Measurements from ENCODE around the gene SETBP1. TPM values are rescaled to one million over a fixed set of nuclear protein-coding genes. Genes with fewer than 3 reads are reported as not detected.

Gene SETBP1
- total RNA-seq, 1 donor from 2014 or later: 25.8 TPM

DNA sequence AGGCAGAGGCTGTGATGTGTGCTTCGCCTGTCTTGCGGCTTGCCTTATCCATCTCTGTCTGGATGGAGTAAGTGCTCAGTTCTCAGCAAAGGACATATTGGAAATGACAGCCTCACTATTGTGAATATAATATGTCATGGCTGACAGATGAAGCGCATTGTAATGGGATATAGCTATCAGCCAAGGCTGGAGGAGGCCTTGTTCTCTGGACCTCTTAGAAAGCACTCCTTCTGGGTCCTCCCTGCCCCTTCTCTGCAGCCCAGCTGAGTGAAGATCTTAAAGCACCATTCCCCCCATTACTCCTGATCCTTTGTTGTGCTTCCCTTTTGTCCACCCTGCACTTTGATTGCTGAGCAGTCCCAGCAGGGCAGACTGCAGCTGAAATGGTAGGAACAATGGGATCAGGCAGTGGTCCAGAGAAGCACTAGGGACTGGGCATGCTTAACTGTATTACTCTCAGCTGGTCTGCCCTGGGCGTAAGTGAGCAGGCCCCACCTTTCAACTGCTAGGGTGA, 265.3 kb downstream of the SETBP1 start:
- peaks cover 17% of the 10 kb centered on the region for H3K4me1 ChIP-seq
- H3K27me3 ChIP-seq (ENCODE audit: low read depth): no peaks in the 10 kb centered on the region
- no peak for TF ChIP-seq CTCF (IDR thresholded peaks at IDR 0.05)
- DNase-seq (no peak), ATAC-seq (no peak)
- H3K4me3 ChIP-seq: no peak overlapping the region
- no peak overlapping the region for H3K27ac ChIP-seq
- intact Hi-C loops (cut with DNase I): no loop called here
- H3K36me3 ChIP-seq: peaks cover 6% of the 10 kb centered on the region
- no peaks in the 10 kb centered on the region for H3K9me3 ChIP-seq

GRCh38 chr18:44946529-44947113, 265.9 kb downstream of the SETBP1 start:
- TF ChIP-seq CTCF (IDR thresholded peaks at IDR 0.05): no peak
- intact Hi-C loops (cut with DNase I): no loop called here
- ATAC-seq (no peak), DNase-seq (no peak)
- Histone ChIP-seq H3K9me3 (no peaks in the 10 kb centered on the region), H3K4me1 (peaks cover 17% of the 10 kb centered on the region), H3K4me3 (no peak overlapping the region), H3K27me3 (ENCODE audit: low read depth) (no peaks in the 10 kb centered on the region), H3K36me3 (peaks cover 12% of the 10 kb centered on the region), H3K27ac (no peak overlapping the region)

- ATAC-seq: no peak
These were observed 269.3 kb downstream of the SETBP1 start for GRCh38 chr18:44949967-44950366.

GRCh38 chr18:44950685-44951195, 270.1 kb downstream of the SETBP1 start:
- Histone ChIP-seq H3K4me3 (no peak overlapping the region), H3K36me3 (peaks cover 12% of the 10 kb centered on the region), H3K27ac (no peak overlapping the region), H3K9me3 (no peaks in the 10 kb centered on the region), H3K27me3 (ENCODE audit: low read depth) (no peaks in the 10 kb centered on the region), H3K4me1 (peaks cover 7% of the 10 kb centered on the region)
- TF ChIP-seq CTCF (IDR thresholded peaks at IDR 0.05): no peak
- intact Hi-C loops (cut with DNase I): no loop called here
- DNase-seq: no peak
- no peak for ATAC-seq

More at GRCh38 chr18:44949967-44950366, 269.3 kb downstream of the SETBP1 start:
- Histone ChIP-seq H3K4me1 (peaks cover 7% of the 10 kb centered on the region), H3K27ac (no peak overlapping the region), H3K4me3 (no peak overlapping the region), H3K27me3 (ENCODE audit: low read depth) (no peaks in the 10 kb centered on the region), H3K36me3 (peaks cover 12% of the 10 kb centered on the region), H3K9me3 (no peaks in the 10 kb centered on the region)
- TF ChIP-seq CTCF (IDR thresholded peaks at IDR 0.05): no peak
- intact Hi-C loops (cut with DNase I): no loop called here
- no peak for DNase-seq

DNA sequence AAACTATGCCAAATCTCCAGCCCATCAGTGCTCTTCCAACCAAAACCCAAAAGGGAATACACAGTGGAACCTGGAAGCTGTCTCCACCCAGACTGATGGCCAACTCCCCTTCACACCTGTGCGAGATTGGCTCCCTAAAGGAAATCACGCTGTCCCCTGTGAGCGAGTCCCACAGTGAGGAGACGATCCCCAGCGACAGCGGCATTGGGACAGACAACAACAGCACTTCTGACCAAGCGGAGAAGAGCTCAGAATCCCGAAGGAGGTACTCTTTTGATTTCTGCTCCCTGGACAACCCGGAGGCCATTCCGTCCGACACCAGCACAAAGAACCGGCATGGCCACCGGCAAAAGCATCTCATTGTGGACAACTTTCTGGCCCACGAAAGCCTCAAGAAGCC, 271.1 kb downstream of the SETBP1 start:
- Histone ChIP-seq H3K4me3 (no peak overlapping the region), H3K9me3 (no peaks in the 10 kb centered on the region), H3K36me3 (peaks cover 12% of the 10 kb centered on the region), H3K27me3 (ENCODE audit: low read depth) (no peaks in the 10 kb centered on the region), H3K4me1 (peaks cover 2% of the 10 kb centered on the region), H3K27ac (no peak overlapping the region)
- intact Hi-C loops (cut with DNase I): no loop called here
- TF ChIP-seq CTCF (IDR thresholded peaks at IDR 0.05): no peak
- DNase-seq (no peak), ATAC-seq (no peak)

Data from lower lobe of right lung (tissue), 2 donors.